Measurements from ENCODE around the gene SOX13. TPM values are rescaled to one million over a fixed set of nuclear protein-coding genes. Genes with fewer than 3 reads are reported as not detected.

SOX13 gene
- polyA plus RNA-seq, 1 donor from 2014 or later = 0.33 TPM

DNA sequence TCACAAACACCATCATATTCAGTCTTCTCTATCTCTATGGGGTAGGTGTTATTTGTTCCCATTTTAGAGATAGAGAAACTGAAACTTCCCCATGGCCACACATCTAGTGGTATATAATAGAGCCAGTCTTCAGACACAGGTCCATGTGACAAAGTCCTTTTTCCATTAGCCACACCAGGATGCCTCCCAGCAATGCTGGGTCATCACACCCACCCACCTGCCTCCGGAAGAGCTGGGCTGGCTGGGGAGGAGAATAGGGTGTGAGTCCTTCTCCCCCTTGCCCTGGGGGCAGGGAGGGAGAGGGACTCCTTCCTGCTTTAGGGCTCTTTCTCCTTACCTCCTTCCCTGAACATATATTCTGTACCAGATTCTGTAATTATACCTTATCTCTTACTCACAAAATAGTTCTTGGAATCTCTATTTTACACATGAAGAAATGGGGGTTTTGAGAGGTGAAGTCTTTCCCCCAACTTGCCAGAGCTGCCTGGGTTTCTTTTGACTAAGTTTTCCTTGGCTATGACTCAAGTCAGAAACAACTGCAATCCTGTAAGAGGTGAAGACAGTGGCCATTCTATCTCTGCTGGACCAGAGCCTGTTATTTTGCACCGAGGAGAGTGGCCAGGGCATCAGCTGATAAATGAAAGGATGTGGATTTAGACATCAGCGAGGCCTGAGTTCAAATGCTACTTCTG is 30.0 kb downstream of the SOX13 start:
- H3K27me3 Mint-ChIP-seq = peaks cover 3% of the 10 kb centered on the region
- peak overlapping the region in 2 of 3 donors; percentile 50 to 80 for H3K27ac Mint-ChIP-seq
- no peaks in the 10 kb centered on the region for H3K9me3 Mint-ChIP-seq
- peak overlapping the region in 3 of 4 donors; percentile 9 to 87 (median 83) for H3K4me3 Mint-ChIP-seq
- H3K36me3 Mint-ChIP-seq = no peaks in the 10 kb centered on the region
- peaks cover 23 to 28% (median 24%) of the 10 kb centered on the region in 3 donors for H3K4me1 Mint-ChIP-seq

DNA sequence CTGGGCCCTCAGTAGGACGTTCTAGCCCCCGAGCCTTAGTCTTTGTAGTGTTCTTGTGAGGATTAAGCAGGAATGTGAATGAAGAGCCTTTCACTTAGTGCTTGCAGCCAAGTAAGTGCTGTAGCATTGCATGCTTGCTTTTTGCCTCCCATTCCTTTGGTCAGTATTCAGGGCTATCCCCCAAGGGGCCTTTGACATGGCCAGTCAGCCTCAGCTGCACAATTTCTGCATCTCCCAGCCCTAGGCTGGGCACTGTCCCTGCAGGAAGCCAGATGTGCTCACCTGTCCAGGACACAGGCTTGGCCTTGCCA is 30.5 kb downstream of the SOX13 start:
- H3K4me3 Mint-ChIP-seq = peak overlapping the region in 1 of 4 donors; percentile 87

DNA sequence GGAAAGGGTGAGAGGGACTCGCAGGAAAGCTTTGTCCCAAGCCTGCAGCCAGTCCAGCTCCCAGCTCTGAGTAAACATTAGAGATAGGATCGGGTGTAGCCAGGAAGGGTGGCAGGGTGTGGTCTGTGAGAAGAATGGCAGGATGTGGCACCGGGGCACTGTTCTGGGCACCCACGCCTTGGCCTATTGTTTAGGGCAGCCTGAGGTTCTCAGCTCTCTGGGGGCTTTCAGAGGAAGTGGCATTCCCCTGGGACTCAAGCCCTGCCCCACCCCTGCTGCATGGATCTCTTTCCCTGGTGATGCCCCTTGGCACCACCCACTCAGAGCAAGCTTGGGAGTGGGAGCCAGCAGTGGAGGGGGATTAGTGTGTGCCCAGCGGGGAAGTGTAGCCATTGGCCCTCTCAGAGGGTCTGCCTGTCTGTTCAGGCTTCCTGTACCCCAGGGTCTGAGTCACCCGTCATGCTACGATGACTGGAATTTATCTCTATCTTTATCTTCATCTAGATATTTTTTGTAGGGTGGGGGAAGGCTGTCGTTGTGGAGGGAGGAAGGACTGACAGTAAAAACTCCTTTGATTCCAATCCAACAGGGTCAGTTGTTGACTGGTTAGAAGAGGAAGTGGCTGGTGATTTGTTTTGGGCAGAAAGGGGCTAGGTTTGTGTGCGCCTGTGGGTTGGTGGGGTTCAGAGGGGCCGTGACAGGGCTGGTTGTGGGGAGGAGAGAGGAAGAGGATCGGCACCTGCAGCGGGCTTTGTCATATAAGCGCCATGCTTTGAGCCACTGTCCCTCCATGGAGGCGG is 31.6 kb downstream of the SOX13 start:
- Mint-ChIP-seq H3K4me3 (peak overlapping the region; percentile 4 to 74 (median 62)), H3K4me1 (peaks cover 23 to 28% (median 24%) of the 10 kb centered on the region in 3 donors), H3K9me3 (no peaks in the 10 kb centered on the region)

More for the DNA sequence above, 30.5 kb downstream of the SOX13 start:
- H3K27ac Mint-ChIP-seq = peak overlapping the region in 1 of 3 donors; percentile 69
- H3K36me3 Mint-ChIP-seq = no peaks in the 10 kb centered on the region
- H3K9me3 Mint-ChIP-seq = no peaks in the 10 kb centered on the region
- peaks cover 3% of the 10 kb centered on the region for H3K27me3 Mint-ChIP-seq
- H3K4me1 Mint-ChIP-seq = peaks cover 23 to 28% (median 24%) of the 10 kb centered on the region in 3 donors

DNA sequence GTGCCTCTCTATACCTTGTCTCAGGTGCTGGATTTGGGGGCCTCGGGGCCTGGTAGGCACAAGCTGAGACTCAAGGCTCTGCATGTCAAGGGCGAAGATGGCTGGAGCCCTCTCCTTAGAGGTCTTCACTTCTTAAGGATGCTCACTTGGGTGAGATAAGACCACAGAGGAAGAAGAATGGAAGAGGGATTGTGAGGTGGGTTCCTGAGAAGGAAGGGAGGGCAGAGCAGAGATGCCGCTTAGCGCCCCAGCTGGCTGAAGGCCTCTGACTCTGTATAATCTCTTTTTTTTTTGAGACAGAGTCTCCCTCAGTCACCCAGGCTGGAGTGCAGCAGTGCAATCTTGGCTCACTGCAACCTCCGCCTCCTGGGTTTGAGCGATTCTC is 32.2 kb downstream of the SOX13 start:
- H3K4me3 Mint-ChIP-seq = peak overlapping the region in 1 of 4 donors; percentile 74
- H3K27ac Mint-ChIP-seq = peak overlapping the region in 2 of 3 donors; percentile 18 to 20
- H3K27me3 Mint-ChIP-seq = peaks cover 3% of the 10 kb centered on the region
- no peaks in the 10 kb centered on the region for H3K9me3 Mint-ChIP-seq
- no peaks in the 10 kb centered on the region for H3K36me3 Mint-ChIP-seq
- peaks cover 23 to 28% (median 24%) of the 10 kb centered on the region in 3 donors for H3K4me1 Mint-ChIP-seq

More for the DNA sequence above, 31.6 kb downstream of the SOX13 start:
- Mint-ChIP-seq H3K36me3 (no peaks in the 10 kb centered on the region), H3K27ac (peak overlapping the region; percentile 18 to 69 (median 20)), H3K27me3 (peaks cover 3% of the 10 kb centered on the region)

DNA sequence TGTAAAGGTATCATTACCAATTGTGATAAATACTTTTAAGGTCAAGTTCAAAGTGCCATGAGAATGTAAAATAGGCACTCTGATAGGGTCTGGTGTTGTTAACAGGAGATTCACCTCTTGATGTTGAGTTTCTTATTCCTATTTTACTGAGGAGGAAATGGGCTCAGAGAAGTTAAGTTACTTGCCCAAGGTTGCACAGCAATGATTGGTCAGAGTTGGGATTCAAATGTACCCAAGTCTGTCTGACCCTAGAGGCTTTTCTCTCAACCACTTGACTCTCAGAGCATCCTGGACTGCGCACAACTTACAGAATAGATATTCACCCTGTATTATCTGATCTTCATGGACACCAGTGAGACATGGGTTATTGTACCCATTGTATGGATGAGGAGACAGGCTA is 33.9 kb downstream of the SOX13 start:
- H3K27me3 Mint-ChIP-seq = no peaks in the 10 kb centered on the region
- H3K36me3 Mint-ChIP-seq = no peaks in the 10 kb centered on the region
- H3K9me3 Mint-ChIP-seq = no peaks in the 10 kb centered on the region
- H3K4me3 Mint-ChIP-seq = no peak overlapping the region
- peaks cover 15 to 27% (median 23%) of the 10 kb centered on the region in 3 donors for H3K4me1 Mint-ChIP-seq
- H3K27ac Mint-ChIP-seq = no peak overlapping the region

DNA sequence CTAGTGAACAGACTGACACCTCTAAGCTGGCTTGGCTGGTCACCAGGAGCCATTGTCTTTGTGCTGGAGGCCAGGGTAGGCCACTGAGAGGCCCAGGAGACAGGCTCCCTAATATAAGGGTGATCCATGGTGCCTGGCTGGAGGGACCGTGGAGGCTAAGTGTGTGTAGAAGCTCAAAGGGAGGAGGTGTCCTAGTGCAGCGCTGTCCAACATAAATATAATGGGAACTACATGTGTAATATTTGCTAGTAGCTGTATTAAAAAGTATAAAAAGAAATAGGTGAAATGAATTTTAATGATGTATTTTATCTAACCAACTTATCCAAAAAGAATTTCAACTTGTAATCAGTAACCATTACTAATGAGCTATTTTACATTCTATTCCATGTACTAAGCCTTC is 35.0 kb downstream of the SOX13 start:
- Mint-ChIP-seq H3K36me3 (no peaks in the 10 kb centered on the region), H3K4me3 (no peak overlapping the region), H3K4me1 (peaks cover 8 to 18% (median 14%) of the 10 kb centered on the region in 3 donors), H3K9me3 (no peaks in the 10 kb centered on the region), H3K27me3 (no peaks in the 10 kb centered on the region), H3K27ac (no peak overlapping the region)

DNA sequence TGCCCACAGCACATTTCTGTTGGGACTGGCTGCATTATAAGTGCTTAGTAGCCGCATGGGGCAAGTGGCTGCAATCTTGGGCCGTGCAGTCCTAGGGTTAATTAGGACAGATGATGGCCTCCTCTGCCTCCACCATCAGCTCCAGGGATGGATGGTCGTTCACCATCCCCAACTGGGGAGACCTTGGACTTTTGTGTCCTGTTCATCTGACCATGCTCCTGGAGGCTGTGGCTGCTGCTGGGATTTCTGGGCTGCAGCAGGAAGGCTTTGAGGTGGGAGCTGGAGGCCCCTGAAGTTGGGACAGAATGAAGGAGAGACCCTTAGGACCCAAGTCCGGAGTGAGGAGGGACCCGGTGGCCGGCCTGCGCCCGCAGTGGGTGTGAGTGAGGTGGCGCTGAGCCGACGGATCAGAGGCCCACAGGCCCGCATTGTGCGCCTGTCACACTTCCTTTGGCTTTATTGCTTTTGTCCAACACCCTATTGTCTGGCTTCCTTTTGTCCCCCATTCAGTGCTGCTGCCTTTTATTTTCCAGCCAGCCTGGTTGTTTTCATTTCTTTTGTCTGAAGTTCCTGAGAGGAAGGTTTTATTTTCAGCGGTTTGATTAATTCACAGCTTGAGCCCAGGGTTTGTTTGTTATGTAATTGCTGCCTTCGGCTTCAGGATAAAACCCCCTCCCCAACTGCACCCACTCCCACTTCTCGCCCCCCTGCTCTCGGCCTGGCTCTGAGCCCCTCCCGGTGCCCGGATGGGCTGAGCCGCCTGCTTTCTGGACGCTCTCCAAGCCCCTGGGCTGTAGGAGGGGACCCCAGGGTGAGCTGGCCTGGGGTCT is 35.6 kb downstream of the SOX13 start:
- Mint-ChIP-seq H3K4me1 (peaks cover 7 to 12% (median 9%) of the 10 kb centered on the region in 3 donors), H3K9me3 (no peaks in the 10 kb centered on the region), H3K27ac (peak overlapping the region in 1 of 3 donors; percentile 44), H3K36me3 (no peaks in the 10 kb centered on the region), H3K27me3 (no peaks in the 10 kb centered on the region), H3K4me3 (no peak overlapping the region)

DNA sequence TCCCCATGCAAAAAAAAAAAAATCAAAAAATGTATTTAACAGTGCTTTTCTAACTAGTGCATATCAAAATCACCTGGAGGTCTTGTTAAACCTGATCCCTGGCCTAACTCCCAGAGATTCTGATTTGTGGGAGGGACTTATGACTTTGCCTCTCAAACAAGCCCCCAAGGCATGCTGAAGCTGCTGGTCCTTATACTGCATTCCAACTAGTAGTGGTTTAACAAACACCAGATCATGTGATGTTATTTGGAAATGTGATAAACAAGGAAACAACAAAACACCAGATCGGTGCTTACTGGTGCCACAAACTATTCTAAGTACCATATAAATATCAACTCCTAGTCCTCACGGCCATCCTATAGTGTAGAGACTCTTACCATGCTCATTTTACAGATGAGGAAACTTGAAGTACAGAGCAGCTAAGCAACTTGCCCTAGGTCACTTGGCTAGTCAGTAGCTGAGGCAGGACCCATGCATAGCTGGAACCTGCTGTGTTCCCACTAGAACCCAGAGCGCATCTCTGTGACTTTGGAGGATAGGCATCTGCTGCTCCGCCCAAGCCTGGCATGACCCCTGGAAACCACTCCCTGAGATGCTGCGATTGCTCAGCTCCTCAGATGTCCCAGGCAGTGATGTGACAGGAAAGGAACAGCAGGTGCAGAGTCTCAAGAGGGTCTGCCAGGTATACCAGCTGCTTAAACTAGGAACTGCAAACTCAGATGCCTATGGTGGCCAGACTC is 38.1 kb downstream of the SOX13 start:
- no peaks in the 10 kb centered on the region for H3K27me3 Mint-ChIP-seq
- H3K36me3 Mint-ChIP-seq = no peaks in the 10 kb centered on the region

DNA sequence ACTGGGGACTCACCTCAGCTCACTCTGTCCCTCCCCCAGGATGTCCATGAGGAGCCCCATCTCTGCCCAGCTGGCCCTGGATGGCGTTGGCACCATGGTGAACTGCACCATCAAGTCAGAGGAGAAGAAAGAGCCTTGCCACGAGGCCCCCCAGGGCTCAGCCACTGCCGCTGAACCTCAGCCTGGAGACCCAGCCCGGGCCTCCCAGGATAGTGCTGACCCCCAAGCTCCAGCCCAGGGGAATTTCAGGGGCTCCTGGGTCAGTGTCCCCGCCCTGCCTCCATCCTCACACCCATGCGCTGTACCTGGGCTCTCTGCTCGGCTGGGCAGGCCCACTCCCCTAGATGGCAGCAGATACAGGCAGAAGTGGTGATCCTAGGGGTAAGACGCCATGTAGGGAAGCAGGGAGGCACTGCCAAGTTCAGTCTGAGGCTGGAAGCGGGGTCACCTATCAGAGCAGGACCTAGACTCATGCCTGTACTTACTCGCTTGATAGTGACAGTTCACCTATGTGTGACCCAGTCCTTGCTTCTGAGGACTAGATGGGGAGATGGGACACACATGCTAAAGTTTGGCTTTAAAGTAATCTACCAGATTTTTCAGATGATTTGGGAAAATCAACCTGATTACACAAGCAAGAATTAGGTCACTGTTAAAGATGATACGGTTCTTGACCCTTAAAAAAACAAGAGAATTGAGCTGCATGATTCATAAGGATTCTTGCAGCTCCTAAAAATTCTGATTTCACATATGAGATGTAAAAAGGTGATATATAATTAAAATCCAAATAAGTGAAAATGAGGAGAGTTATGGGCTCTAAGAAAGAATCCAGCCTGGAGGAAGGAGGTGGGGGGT is 40.2 kb downstream of the SOX13 start:
- Mint-ChIP-seq H3K27ac (peak overlapping the region in 1 of 3 donors; percentile 18), H3K36me3 (no peaks in the 10 kb centered on the region), H3K4me1 (peaks cover 0 to 3% (median 0%) of the 10 kb centered on the region in 3 donors), H3K27me3 (peaks cover 1% of the 10 kb centered on the region), H3K4me3 (no peak overlapping the region), H3K9me3 (no peaks in the 10 kb centered on the region)

More for the DNA sequence above, 38.1 kb downstream of the SOX13 start:
- Mint-ChIP-seq H3K4me1 (peaks cover 0 to 3% (median 0%) of the 10 kb centered on the region in 3 donors), H3K4me3 (no peak overlapping the region), H3K9me3 (no peaks in the 10 kb centered on the region), H3K27ac (no peak overlapping the region)

DNA sequence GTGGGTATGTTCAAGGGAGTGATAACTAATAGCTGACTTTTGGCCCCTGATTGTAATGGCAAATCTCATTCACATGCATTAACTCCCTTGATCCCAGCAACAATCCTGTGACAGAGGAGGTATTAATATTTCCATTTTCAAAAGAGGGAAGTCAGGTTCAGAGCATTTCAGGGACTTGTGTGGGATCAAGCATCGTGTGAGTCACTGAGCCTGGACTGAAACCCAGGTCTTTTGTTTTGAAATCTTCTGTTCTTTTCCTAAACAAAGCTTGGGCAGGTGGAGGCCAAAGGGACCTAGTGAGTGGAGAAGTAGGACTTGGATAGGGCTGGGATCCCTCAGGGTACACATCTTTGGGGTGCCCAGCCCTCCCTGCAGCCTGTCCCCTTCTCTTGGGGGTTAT is 41.0 kb downstream of the SOX13 start:
- Mint-ChIP-seq H3K4me3 (peak overlapping the region in 1 of 4 donors; percentile 10), H3K4me1 (peaks cover 0 to 3% (median 0%) of the 10 kb centered on the region in 3 donors), H3K9me3 (no peaks in the 10 kb centered on the region), H3K36me3 (no peaks in the 10 kb centered on the region), H3K27ac (peak overlapping the region in 1 of 3 donors; percentile 59), H3K27me3 (peaks cover 1% of the 10 kb centered on the region)

DNA sequence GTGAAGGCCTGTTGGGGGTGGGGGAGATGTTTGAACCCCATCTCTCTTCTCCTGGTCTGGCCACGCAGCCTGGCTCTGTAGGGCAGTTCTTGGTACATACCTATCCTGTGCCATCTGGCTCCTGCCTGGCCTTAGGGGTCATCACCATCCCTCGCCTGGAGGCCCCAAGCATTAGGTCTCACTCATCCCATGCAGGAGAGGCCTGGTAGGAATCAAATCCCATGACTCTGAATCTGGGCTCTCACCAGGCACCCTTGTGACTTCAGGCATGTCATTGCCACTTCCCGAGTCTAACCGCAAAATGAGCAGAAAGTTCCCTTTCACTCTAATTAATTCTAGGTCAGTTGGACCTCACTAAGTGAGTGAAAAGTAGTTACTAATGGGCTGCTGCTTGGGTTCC is 41.7 kb downstream of the SOX13 start:
- peaks cover 1% of the 10 kb centered on the region for H3K27me3 Mint-ChIP-seq
- H3K9me3 Mint-ChIP-seq = no peaks in the 10 kb centered on the region
- peaks cover 0 to 3% (median 0%) of the 10 kb centered on the region in 3 donors for H3K4me1 Mint-ChIP-seq
- H3K27ac Mint-ChIP-seq = no peak overlapping the region
- H3K4me3 Mint-ChIP-seq = no peak overlapping the region
- no peaks in the 10 kb centered on the region for H3K36me3 Mint-ChIP-seq

DNA sequence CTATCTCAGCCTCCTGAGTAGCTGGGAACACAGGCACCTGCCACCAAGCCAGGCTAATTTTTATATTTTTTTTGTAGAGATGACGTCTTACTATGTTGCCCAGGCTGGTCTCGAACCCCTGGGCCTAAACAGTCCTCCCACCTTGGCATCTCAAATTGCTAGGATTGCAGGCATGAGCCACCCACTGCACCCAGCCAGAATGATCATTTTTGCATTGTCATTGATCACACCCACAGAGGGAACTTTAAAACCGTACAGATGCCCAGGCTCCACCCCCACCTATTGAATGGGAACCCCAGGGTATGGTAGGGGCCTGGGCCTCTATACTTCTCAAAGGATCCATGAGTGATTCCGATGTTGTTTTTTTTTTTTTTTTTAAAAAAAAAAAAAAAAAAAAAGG is 42.2 kb downstream of the SOX13 start:
- H3K27ac Mint-ChIP-seq = no peak overlapping the region
- H3K4me3 Mint-ChIP-seq = no peak overlapping the region
- no peaks in the 10 kb centered on the region for H3K36me3 Mint-ChIP-seq
- peaks cover 0 to 3% (median 0%) of the 10 kb centered on the region in 3 donors for H3K4me1 Mint-ChIP-seq
- H3K9me3 Mint-ChIP-seq = no peaks in the 10 kb centered on the region
- H3K27me3 Mint-ChIP-seq = peaks cover 1% of the 10 kb centered on the region

DNA sequence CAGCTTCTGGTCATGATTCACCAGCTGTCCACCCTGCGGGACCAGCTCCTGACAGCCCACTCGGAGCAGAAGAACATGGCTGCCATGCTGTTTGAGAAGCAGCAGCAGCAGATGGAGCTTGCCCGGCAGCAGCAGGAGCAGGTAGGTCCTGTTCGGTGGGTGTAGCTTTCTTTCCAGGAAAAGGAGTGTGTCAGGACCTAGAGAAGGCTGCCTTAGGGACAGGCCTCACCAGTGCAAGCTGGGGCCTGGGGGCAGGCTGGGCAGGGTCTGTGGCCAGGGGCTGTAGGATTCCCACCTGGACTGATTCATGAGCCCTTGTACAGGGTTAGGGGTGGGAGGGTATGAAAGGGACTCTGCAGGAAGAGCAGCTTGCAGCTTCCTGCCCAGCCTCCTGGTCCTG is 43.6 kb downstream of the SOX13 start:
- no peaks in the 10 kb centered on the region for H3K36me3 Mint-ChIP-seq
- H3K4me3 Mint-ChIP-seq = no peak overlapping the region
- no peak overlapping the region for H3K27ac Mint-ChIP-seq
- H3K4me1 Mint-ChIP-seq = peaks cover 0 to 3% (median 0%) of the 10 kb centered on the region in 3 donors
- H3K9me3 Mint-ChIP-seq = no peaks in the 10 kb centered on the region
- peaks cover 1% of the 10 kb centered on the region for H3K27me3 Mint-ChIP-seq

All from IgD-negative memory B cell (primary cell).